ENCODE data around the gene EIF3A. TPM values are rescaled to one million over a fixed set of nuclear protein-coding genes. Genes with fewer than 3 reads are reported as not detected.

Gene EIF3A
- total RNA-seq, 2 donors from 2014 or later = 124 to 127 TPM

GRCh38 chr10:119061352-119061751 lies 19.3 kb downstream of the EIF3A start:
- H3K4me3 ChIP-seq = no peak overlapping the region
- no peak overlapping the region for H3K9ac ChIP-seq (ENCODE audit: low read depth in 2 of 2, low read length in 2 of 2)
- DNase-seq = no peak
- TF ChIP-seq CTCF (IDR thresholded peaks at IDR 0.05) = no peak
- H3K4me1 ChIP-seq = no peaks in the 10 kb centered on the region
- intact Hi-C loops (cut with DNase I) = loop anchor here (10.0 kb wide), 1 partner anchor 53 kb away; no protein-coding TSS in a partner anchor
- H3K27me3 ChIP-seq = no peaks in the 10 kb centered on the region
- peaks cover 26% of the 10 kb centered on the region for H3K36me3 ChIP-seq
- H3K27ac ChIP-seq = no peak overlapping the region
- H3K9me3 ChIP-seq = no peaks in the 10 kb centered on the region

- Histone ChIP-seq H3K36me3 (peaks cover 21% of the 10 kb centered on the region), H3K9me3 (no peaks in the 10 kb centered on the region), H3K9ac (ENCODE audit: low read depth in 2 of 2, low read length in 2 of 2) (no peak overlapping the region), H3K4me1 (no peaks in the 10 kb centered on the region), H3K27ac (no peak overlapping the region), H3K27me3 (no peaks in the 10 kb centered on the region), H3K4me3 (no peak overlapping the region)
- no peak for DNase-seq
- intact Hi-C loops (cut with DNase I) = loop anchor here (10.0 kb wide), 1 partner anchor 55 kb away; no protein-coding TSS in a partner anchor
- no peak for TF ChIP-seq CTCF (IDR thresholded peaks at IDR 0.05)
Measured at GRCh38 chr10:119060107-119060506, 20.5 kb downstream of the EIF3A start.

GRCh38 chr10:119059557-119059956 lies 21.1 kb downstream of the EIF3A start:
- Histone ChIP-seq H3K9me3 (no peaks in the 10 kb centered on the region), H3K27me3 (no peaks in the 10 kb centered on the region), H3K4me3 (no peak overlapping the region), H3K9ac (ENCODE audit: low read depth in 2 of 2, low read length in 2 of 2) (no peak overlapping the region), H3K36me3 (peaks cover 21% of the 10 kb centered on the region), H3K4me1 (no peaks in the 10 kb centered on the region), H3K27ac (no peak overlapping the region)
- no peak for DNase-seq
- intact Hi-C loops (cut with DNase I) = loop anchor here (10.0 kb wide), 1 partner anchor 105 kb away; the partner anchor contains the start of gene SFXN4
- no peak for TF ChIP-seq CTCF (IDR thresholded peaks at IDR 0.05)

- Histone ChIP-seq H3K9me3 (no peaks in the 10 kb centered on the region), H3K4me3 (no peak overlapping the region), H3K4me1 (no peaks in the 10 kb centered on the region), H3K27ac (no peak overlapping the region), H3K27me3 (no peaks in the 10 kb centered on the region), H3K9ac (ENCODE audit: low read depth in 2 of 2, low read length in 2 of 2) (no peak overlapping the region), H3K36me3 (peaks cover 24% of the 10 kb centered on the region)
- TF ChIP-seq CTCF (IDR thresholded peaks at IDR 0.05) = no peak
- intact Hi-C loops (cut with DNase I) = loop anchor here (10.0 kb wide), 1 partner anchor 107 kb away; the partner anchor contains the start of gene SFXN4
- DNase-seq = no peak
Measured at GRCh38 chr10:119058010-119058409, 22.6 kb downstream of the EIF3A start.

GRCh38 chr10:119055472-119055871 lies 25.1 kb downstream of the EIF3A start:
- no peak for TF ChIP-seq CTCF (IDR thresholded peaks at IDR 0.05)
- no peak for DNase-seq
- no peaks in the 10 kb centered on the region for H3K4me1 ChIP-seq
- peaks cover 41% of the 10 kb centered on the region for H3K36me3 ChIP-seq
- intact Hi-C loops (cut with DNase I) = loop anchor here (10.0 kb wide), 1 partner anchor 109 kb away; the partner anchor contains the start of gene SFXN4
- H3K9me3 ChIP-seq = no peaks in the 10 kb centered on the region
- peak overlapping the region; percentile 13 for H3K27ac ChIP-seq
- H3K4me3 ChIP-seq = no peak overlapping the region
- H3K27me3 ChIP-seq = no peaks in the 10 kb centered on the region
- no peak overlapping the region for H3K9ac ChIP-seq (ENCODE audit: low read depth in 2 of 2, low read length in 2 of 2)

Measured in colonic mucosa (tissue), 4 donors.